ENCODE results near the gene FAP.

Gene FAP

GRCh38 chr2:162125138-162125537, 118.1 kb downstream of the FAP start:
- DNase-seq, result no peak

- DNase-seq, result peak; percentile 80
Observed at GRCh38 chr2:162123806-162124758, 119.2 kb downstream of the FAP start.

Data from DMS53 (cell line).